Neural cell (in vitro differentiated cells): ENCODE results near the gene ARHGAP25. TPM values are rescaled to one million over a fixed set of nuclear protein-coding genes. Genes with fewer than 3 reads are reported as not detected.

Source experiments
- H2AFZ ChIP-seq: fragments of 200-600, 300-800 bp; sonication (generic), shearing (Covaris generic); 2 replicates; pipeline ENCODE4 v1.6.0; 2014; ENCODE audit warnings: low read depth, mild to moderate bottlenecking, antibody characterized with exemption, low read length, moderate library complexity
- H3F3A ChIP-seq: fragments of 200-600 bp; shearing (Covaris generic); 2 replicates; pipeline ENCODE4 v1.6.1; 2016; ENCODE audit warnings: mild to moderate bottlenecking, moderate library complexity, mixed read lengths, antibody characterized with exemption, low read length; ENCODE audit not compliant: insufficient read depth, poor library complexity, severe bottlenecking
- H3K27ac ChIP-seq: fragments of 200-600, 300-800 bp; sonication (generic), shearing (Covaris generic); 2 replicates; pipeline ENCODE4 v1.5.1; 2014; ENCODE audit warnings: mild to moderate bottlenecking, low read length, moderate library complexity
- H3K27me3 ChIP-seq: fragments of 300-800, 200-600 bp; sonication (generic), shearing (Covaris generic); 2 replicates; pipeline ENCODE4 v1.6.0; 2014; ENCODE audit warnings: mild to moderate bottlenecking, low read depth, low read length, moderate library complexity; ENCODE audit not compliant: insufficient read depth
- H3K36me3 ChIP-seq: fragments of 300-800, 200-600 bp; sonication (generic), shearing (Covaris generic); 2 replicates; pipeline ENCODE4 v1.5.1; 2014; ENCODE audit warnings: mild to moderate bottlenecking, antibody characterized with exemption, low read length, moderate library complexity; ENCODE audit not compliant: insufficient read depth
- H3K4me2 ChIP-seq: fragments of 300-800, 200-600 bp; sonication (generic), shearing (Covaris generic); 2 replicates; pipeline ENCODE4 v1.6.0; 2014; ENCODE audit warnings: mild to moderate bottlenecking, low read length
- H3K4me3 ChIP-seq: fragments of 300-800, 200-600 bp; sonication (generic), shearing (Covaris generic); 2 replicates; pipeline ENCODE4 v1.5.1; 2014; ENCODE audit warnings: mild to moderate bottlenecking, low read length, moderate library complexity
- H3K79me2 ChIP-seq: fragments of 200-600 bp; shearing (Covaris generic); replicated peaks from 2 replicates; pipeline ENCODE4 v1.6.0; 2014; ENCODE audit warnings: mild to moderate bottlenecking, low read length, moderate library complexity; ENCODE audit not compliant: insufficient read depth
- H3K9ac ChIP-seq: fragments of 300-800, 200-600 bp; sonication (generic), shearing (Covaris generic); 2 replicates; pipeline ENCODE4 v1.6.1; 2016; ENCODE audit warnings: mild to moderate bottlenecking, low read length, mixed read lengths
- H3K9me2 ChIP-seq: fragments of 200-600 bp; shearing (Covaris generic); 2 replicates; pipeline ENCODE4 v1.6.1; 2016; ENCODE audit warnings: mild to moderate bottlenecking, low read length, mixed read lengths; ENCODE audit not compliant: insufficient read depth
- H3K9me3 ChIP-seq: fragments of 200-600, 300-800 bp; sonication (generic), shearing (Covaris generic); 2 replicates; pipeline ENCODE4 v1.6.1; 2016; ENCODE audit warnings: mild to moderate bottlenecking, mixed run types, low read length, moderate library complexity, mixed read lengths
- H4K20me1 ChIP-seq: fragments of 200-600 bp; shearing (Covaris generic); 2 replicates; pipeline ENCODE4 v1.6.1; 2016; ENCODE audit warnings: mild to moderate bottlenecking, mixed run types; ENCODE audit not compliant: insufficient read depth
- CTCF ChIP-seq: fragments of 450-650 bp; IDR thresholded peaks from 2 replicates; pipeline ENCODE4 v1.5.1; 2014; ENCODE audit warnings: antibody characterized with exemption, mild to moderate bottlenecking, moderate library complexity; ENCODE audit not compliant: poor library complexity, severe bottlenecking
- EP300 ChIP-seq: fragments of 450-650 bp; conservative IDR thresholded peaks from 2 replicates; pipeline ENCODE4 v1.6.1; 2014; ENCODE audit warnings: antibody characterized with exemption, mild to moderate bottlenecking, moderate library complexity; ENCODE audit not compliant: poor library complexity, severe bottlenecking
- EZH2 ChIP-seq: fragments of 200-600, 300-800 bp; shearing (Covaris generic), sonication (generic); IDR thresholded peaks from 2 replicates; pipeline ENCODE4 v1.6.1; 2014; ENCODE audit warnings: antibody characterized with exemption, low read length, borderline replicate concordance, mild to moderate bottlenecking; ENCODE audit not compliant: insufficient read depth, poor library complexity, severe bottlenecking
- MXI1 ChIP-seq: fragments of 450-650 bp; conservative IDR thresholded peaks from 2 replicates; pipeline ENCODE4 v1.6.1; 2014; ENCODE audit warnings: antibody characterized with exemption, mild to moderate bottlenecking; ENCODE audit not compliant: poor library complexity, severe bottlenecking
- POLR2AphosphoS5 ChIP-seq: IDR thresholded peaks from 2 replicates; pipeline ENCODE4 v1.6.1; 2012
- RAD21 ChIP-seq: fragments of 450-650 bp; conservative IDR thresholded peaks from 2 replicates; pipeline ENCODE4 v1.6.1; 2014; ENCODE audit warnings: antibody characterized with exemption, mild to moderate bottlenecking, moderate library complexity
- REST ChIP-seq: IDR thresholded peaks from 2 replicates; pipeline ENCODE4 v1.6.1; 2012; ENCODE audit warnings: borderline replicate concordance
- SMC3 ChIP-seq: fragments of 450-650 bp; conservative IDR thresholded peaks from 2 replicates; pipeline ENCODE4 v1.6.1; 2014; ENCODE audit warnings: antibody characterized with exemption, mild to moderate bottlenecking, moderate library complexity; ENCODE audit not compliant: poor library complexity
- TAF1 ChIP-seq: IDR thresholded peaks from 2 replicates; pipeline ENCODE4 v1.6.1; 2012; ENCODE audit warnings: low read depth
- polyA plus RNA-seq: library from polyadenylated mRNA; depleted of rRNA; stranded (reverse); fragments of >200 nt; gene quantifications from 2 replicates; pipeline ENCODE4 v1.2.3, GENCODE V29; 2014

The ARHGAP25 gene
- polyA plus RNA-seq, 1 donor from 2014 or later = not detected

- Histone ChIP-seq H2AFZ (no peak overlapping the region), H3K4me2 (no peak overlapping the region), H3K27me3 (no peaks in the 10 kb centered on the region)
Measured at GRCh38 chr2:68853035-68853434, 118.4 kb downstream of the ARHGAP25 start.

GRCh38 chr2:68853915-68854314 lies 119.3 kb downstream of the ARHGAP25 start:
- Histone ChIP-seq H3K9ac (no peak overlapping the region), H3F3A (no peaks in the 10 kb centered on the region), H3K79me2 (no peaks in the 10 kb centered on the region), H3K36me3 (no peaks in the 10 kb centered on the region), H3K27ac (no peak overlapping the region), H2AFZ (no peak overlapping the region), H3K4me3 (no peak overlapping the region), H3K4me2 (no peak overlapping the region), H4K20me1 (no peaks in the 10 kb centered on the region), H3K9me3 (no peaks in the 10 kb centered on the region), H3K27me3 (no peaks in the 10 kb centered on the region), H3K9me2 (no peaks in the 10 kb centered on the region)
- TF ChIP-seq REST (no peak), SMC3 (no peak), EZH2 (no peak), RAD21 (no peak), TAF1 (no peak)

More at GRCh38 chr2:68853035-68853434, 118.4 kb downstream of the ARHGAP25 start:
- no peaks in the 10 kb centered on the region for H3K79me2 ChIP-seq
- no peaks in the 10 kb centered on the region for H3F3A ChIP-seq
- TF ChIP-seq MXI1 (no peak), TAF1 (no peak), EP300 (no peak), REST (no peak), CTCF (no peak), SMC3 (no peak), RAD21 (no peak), POLR2AphosphoS5 (no peak), EZH2 (no peak)
- H4K20me1 ChIP-seq = no peaks in the 10 kb centered on the region
- H3K9ac ChIP-seq = no peak overlapping the region
- H3K9me2 ChIP-seq = no peaks in the 10 kb centered on the region
- no peak overlapping the region for H3K4me3 ChIP-seq
- H3K27ac ChIP-seq = no peak overlapping the region
- H3K9me3 ChIP-seq = no peaks in the 10 kb centered on the region
- H3K36me3 ChIP-seq = no peaks in the 10 kb centered on the region
